NCI-H1092 treated with DMSO at 0.1 percent for 48 hours (cell line): ENCODE data around the gene BBS2.

ENCODE experiments used
- DNase-seq: peaks from one replicate; lab custom pipeline; 2025; lab: John Stamatoyannopoulos, UW

BBS2 gene, protein sequence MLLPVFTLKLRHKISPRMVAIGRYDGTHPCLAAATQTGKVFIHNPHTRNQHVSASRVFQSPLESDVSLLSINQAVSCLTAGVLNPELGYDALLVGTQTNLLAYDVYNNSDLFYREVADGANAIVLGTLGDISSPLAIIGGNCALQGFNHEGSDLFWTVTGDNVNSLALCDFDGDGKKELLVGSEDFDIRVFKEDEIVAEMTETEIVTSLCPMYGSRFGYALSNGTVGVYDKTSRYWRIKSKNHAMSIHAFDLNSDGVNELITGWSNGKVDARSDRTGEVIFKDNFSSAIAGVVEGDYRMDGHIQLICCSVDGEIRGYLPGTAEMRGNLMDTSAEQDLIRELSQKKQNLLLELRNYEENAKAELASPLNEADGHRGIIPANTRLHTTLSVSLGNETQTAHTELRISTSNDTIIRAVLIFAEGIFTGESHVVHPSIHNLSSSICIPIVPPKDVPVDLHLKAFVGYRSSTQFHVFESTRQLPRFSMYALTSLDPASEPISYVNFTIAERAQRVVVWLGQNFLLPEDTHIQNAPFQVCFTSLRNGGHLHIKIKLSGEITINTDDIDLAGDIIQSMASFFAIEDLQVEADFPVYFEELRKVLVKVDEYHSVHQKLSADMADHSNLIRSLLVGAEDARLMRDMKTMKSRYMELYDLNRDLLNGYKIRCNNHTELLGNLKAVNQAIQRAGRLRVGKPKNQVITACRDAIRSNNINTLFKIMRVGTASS

DNA sequence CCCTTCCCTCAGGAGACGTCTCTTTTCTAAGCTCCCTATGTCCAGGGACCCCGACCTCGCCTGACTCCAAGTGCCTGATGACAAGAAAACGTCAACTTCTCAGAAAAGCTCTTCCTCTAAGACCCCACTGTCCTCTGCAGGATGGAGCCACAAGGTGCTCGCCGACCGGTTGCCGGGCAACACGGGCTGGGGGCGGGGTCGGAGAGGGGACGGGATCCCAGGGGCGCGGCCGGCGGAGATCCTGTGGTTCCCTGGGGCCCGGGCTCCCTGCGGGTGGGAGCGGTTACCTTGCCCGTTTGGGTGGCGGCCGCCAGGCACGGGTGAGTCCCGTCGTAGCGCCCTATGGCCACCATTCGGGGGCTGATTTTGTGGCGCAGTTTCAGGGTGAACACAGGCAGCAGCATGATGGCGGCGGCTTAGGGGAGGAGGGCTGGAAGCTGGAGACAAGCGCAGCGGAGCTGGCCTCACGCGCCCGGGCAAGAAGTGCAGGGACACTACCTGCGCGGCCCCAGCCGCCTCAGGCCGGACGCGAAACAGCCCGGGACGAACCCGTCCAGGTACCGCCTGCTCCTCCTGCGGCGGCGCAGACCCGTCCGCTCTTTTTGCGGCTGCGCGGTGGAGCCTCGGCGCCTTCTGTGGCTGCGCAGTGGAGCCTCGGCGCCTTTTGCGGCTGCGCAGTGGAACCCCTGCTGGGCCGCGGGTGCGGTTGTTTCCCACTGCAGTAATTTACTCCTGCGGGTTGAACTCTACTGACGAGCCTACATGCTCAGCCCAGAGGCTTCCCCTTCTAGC lies at the start of gene BBS2:
Gene BBS2, minus strand, starts transcription at position 566 of the 792 bp plus-strand sequence. Its CDS starts 162 bp downstream, at position 404.
- peak; percentile 81 for DNase-seq

- no peak for DNase-seq
These were observed 45.1 kb upstream of the BBS2 start, which contains the start of gene MT4 for GRCh38 chr16:56564793-56565477. MT4 (plus strand) TSS chr16:56565073; CDS start chr16:56565129, 56 bp downstream.

DNA sequence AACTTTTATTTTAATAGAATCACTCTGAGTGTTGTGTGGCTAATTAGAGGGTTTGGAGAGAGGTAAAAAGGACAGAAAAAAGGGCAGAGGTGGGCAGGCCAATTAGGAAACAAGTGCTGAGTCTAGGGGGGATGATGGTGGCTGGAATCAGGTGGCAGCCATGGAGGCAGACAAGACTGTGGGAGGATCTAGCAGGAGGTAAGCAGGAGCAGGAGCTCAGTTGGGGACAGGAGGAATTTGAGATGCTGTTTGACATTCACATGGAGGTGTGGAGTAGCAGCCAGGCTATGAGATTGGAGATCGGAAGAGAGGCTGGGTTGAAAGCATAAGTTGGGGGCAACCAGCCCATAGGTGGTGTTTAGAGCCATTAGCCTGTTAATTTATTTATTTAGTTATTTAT lies 41.3 kb upstream of the BBS2 start:
- DNase-seq, result no peak

GRCh38 chr16:56560447-56560846 lies 40.6 kb upstream of the BBS2 start:
- DNase-seq, result no peak

GRCh38 chr16:56559109-56559508 lies 39.3 kb upstream of the BBS2 start:
- no peak for DNase-seq

GRCh38 chr16:56558024-56558747 lies 38.4 kb upstream of the BBS2 start:
- DNase-seq, result peak; percentile 72

- no peak for DNase-seq
These were observed 34.6 kb upstream of the BBS2 start for GRCh38 chr16:56554441-56554840.

DNA sequence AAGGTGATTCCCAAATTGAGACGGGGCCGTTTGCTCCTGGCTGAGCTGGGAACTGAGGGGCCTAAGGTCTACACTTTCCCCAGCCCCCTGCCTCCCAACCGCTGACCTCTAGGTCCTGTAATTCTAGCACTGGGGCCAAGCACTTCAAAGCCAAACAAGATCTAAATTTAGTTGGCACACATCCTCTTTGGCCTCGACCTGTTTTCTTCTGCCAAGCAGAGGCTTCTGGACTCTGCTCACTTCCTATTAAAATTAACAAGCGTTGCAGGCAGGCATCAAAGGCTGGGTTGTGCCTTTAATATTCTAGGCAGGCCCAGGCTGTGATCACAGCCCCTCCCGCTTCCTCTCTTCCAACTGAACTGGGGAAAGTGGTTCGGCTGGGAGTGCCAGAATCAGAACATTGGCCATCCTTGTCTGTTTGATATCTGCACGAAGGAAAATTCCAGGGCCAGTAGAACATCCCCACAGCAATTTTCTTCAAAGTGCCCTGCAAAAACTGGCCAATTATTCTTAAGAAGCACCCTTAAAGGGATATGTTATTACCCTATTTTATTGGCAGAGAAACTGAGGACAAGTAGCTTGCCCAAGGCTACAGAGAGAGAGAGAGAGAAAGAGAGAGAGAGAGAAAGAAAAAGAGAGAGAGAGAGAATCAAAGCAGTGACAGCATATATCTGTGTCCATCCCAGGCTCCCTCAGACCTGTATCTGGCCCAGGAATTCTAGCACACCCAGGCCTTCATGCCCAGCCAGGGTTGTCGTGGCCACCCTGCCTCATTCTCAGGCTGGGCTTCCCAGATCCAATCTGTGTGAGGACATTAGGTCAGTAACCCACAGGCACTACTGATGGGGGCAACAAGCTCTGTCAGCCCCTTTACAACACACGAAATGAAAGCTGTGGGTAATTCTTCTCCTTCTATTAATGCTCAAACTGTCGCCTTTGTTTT lies 32.2 kb upstream of the BBS2 start:
- DNase-seq, result no peak

DNA sequence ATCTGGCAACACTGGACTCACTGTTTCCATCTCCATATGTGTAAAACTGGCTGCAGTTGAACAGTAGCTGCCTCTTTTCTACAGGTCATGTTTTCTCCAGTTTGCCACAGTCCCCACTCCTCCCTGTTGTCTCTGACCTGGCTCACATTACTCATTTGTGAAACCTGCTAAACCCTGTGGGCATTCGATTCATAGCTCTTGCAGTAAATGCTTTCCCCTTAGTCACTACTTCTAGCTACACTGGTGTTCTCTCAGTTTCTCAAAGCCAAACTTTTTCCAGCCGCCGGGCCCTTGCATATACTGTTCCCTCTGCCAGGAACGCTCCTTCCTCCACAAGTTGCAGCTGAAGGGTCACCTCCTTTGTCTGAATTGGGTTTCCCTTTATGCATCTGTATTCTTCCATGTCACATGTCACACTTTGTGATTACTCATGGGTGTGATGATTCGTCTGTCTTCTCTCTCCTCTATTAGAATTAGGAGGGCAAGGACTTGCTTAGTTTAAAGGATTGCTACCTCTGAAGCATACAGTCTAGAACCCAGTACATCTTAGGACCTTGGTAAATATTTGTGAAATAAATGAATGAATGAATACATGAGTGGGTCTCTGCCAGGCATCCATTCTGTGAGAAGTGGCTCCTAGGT lies 30.0 kb upstream of the BBS2 start:
- no peak for DNase-seq

DNA sequence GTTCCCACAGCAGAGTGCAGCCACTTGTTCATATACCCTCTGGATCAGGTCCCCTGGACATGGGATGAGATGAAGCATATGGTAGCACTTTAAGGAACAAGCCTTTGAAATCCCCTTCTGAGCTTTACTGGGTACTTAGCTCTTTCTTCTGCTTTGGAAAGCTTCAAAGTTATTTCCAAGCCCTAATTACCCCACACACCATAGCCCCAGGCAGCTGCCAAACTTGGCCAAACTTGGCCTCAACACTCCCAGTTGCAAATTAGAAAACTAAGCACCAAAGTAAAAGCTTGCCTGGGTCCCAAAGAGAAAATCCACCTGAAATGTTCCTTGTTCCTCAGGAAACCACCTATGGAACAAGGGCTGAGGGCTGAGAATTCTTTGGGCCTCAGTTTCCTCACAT lies 29.3 kb upstream of the BBS2 start:
- DNase-seq, result no peak

DNA sequence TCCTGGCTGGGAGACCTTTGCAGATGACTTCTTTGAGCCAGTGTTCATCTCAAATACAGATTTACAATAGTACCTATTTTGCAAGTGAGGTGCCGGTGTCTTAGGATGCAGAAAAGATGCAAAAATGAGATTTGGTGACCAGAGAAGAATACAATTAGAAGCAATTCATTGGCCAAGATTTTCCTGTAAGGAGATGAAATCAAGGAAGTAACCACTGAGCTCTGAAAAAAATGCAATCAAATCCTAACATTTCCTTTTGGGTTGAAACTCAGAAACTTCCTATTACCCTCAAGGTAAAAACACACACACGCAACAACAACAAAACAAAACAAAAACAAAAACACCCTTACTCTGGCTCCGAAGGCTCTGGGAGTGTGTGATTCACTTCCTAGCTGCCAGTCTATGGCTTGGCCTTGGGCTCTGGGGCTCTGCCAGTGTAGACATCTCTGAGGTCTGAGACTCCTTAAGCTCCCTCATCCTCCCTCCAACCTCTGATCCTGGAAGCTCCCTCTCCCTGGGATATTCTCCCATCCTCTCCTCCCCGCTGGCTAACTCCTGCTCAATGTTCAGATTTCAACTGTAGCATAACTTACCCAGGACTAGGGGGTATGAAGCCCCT lies 28.2 kb upstream of the BBS2 start:
- no peak for DNase-seq

DNA sequence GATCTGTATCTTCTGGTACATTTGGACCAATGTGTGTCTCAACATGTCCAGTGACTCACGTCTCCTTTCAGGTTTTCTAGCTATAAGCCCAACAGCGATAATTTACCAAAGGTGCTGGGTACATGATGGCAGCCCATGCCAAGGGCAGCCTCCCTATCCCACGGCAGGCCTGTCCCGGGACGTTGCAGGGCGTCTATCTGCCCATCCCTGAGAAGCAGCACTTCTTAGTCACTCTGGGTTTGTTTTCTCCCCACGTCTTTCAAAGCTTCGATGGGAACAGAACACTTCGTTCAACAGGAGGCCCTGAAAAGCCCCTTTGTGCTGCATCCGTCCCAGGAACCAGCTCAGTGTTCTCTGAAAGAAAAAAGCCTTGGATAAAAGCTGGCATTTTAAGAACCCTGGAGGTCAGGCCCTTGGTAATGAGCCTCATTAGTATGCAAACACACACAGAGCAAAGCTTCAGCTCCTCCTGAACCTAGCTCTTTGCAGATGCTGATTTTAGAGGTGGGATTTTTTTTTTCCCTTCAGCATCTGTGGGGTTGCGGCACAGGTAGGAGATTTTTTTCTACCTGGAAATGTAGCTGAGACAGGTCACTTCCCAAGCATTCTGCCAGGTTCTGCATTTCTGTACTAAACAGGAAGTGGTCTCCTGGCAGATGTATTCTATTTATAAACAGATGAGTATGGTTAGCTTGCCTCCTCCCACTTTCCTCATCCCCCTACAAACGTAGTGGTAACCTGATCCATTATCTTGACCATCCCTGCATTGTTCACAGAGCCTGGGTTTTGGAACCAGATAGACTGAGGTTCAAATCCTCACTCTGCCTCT lies 27.5 kb upstream of the BBS2 start:
- DNase-seq, result no peak

GRCh38 chr16:56542039-56542438 lies 22.2 kb upstream of the BBS2 start:
- no peak for DNase-seq

DNA sequence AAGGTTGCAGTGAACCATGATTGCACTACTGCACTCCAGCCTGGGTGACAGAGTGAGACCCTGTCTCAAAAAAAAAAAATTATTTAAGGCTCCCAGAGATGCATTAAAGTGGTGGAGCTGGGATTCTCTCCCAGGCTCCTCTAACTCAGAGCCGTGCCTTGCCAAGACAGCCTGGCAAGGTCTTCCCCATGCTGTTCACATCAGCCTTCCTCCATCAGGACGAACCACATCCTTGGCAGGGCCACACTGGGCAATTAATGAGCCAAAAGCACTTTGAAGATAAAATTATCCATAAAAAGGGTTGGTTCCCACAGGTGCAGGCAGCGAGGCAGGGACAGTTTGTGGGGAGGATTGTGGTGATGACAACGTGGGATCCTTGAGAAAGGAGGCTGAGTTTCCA lies 19.8 kb upstream of the BBS2 start:
- DNase-seq, result no peak

DNA sequence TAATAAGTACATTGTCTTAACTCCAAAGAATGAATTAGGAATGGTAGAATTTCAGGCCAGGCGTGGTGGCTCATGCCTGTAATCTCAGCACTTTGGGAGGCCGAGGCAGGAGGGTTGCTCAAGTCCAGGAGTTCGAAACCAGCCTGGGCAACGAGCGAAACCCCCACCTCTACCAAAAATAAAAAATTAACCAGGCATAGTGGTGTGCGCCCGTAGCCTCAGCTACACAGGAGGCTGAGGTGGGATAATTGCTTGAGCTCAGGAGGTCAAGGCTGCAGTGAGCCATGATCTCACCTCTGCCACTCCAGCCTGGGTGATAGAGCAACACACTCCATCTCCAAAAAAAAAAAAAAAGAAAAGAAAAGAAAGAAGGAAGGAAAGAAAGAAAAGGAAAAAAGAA lies 18.5 kb upstream of the BBS2 start:
- DNase-seq, result no peak

- DNase-seq, result no peak
These were observed 15.1 kb upstream of the BBS2 start for GRCh38 chr16:56534847-56535383.

GRCh38 chr16:56532714-56533113 lies 12.9 kb upstream of the BBS2 start:
- no peak for DNase-seq

DNA sequence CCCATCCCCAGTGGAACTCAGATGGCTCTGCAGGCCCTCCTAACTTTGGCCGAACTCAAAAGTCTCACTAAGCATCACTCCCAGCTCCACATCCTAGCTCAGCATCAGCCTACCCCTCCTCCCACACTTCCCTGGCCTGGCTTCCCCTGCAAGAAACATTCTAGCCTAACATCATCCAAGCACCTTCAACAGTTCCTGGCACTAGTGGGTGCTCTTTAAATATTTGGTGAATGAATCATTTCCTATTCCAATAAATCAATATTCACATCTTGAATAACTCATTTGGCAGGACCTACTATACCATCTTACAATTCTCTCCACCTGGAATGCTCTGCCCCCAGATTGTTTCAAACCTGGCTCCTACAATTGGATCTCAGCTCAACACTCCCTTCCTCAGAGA lies 11.0 kb upstream of the BBS2 start:
- DNase-seq, result no peak
